ENCODE results near the gene DDX24. TPM values are rescaled to one million over a fixed set of nuclear protein-coding genes. Genes with fewer than 3 reads are reported as not detected.
A peak's percentile ranks its signal among the peaks of the same experiment; 100 is the strongest.

Gene DDX24
- total and polyA plus RNA-seq, 9 of the 15 experiments (the other 6 are each of a cell fraction or from before 2014, with no cell fraction given): 82.4 to 175 (median 122) TPM

GRCh38 chr14:94011795-94012194 lies 69.2 kb downstream of the DDX24 start:
- H3K4me3 ChIP-seq: no peak overlapping the region
- H3K4me2 ChIP-seq (ENCODE audit: insufficient read depth, low read length): no peak overlapping the region
- 15% methylated on average over 2 of the region's 2 CpGs for WGBS (ENCODE audit: insufficient coverage, low coverage, missing lambda C conversion rate)
- ATAC-seq (no peak), FAIRE-seq (no peak), DNase-seq (ENCODE audit: extremely low read depth in 1 of 4, low spot score in 3 of 4) (no peak)
- no peaks in the 10 kb centered on the region for H3K9me3 ChIP-seq (replicated peaks; ENCODE audit: control insufficient read depth, insufficient read depth, low read depth, low read length)
- no peak for TF ChIP-seq TAF15 (IDR thresholded peaks at IDR 0.05; ENCODE audit: low read depth, low read length)
- TF ChIP-seq NFIC (IDR thresholded peaks at IDR 0.05): peak; percentile 56
- peak; percentile 26 for TF ChIP-seq HNRNPK (IDR thresholded peaks at IDR 0.05; ENCODE audit: low read depth, low read length, poor library complexity, severe bottlenecking)
- H3K27ac ChIP-seq (ENCODE audit: extremely low read depth, low read depth, low read length): no peak overlapping the region
- no peak overlapping the region for H3K9ac ChIP-seq (ENCODE audit: insufficient read depth in 1 of 2, low read depth in 2 of 2, low read length in 2 of 2)
- no peaks in the 10 kb centered on the region for H3K79me2 ChIP-seq (ENCODE audit: control insufficient read depth, insufficient read depth, low read length)
- H3K4me1 ChIP-seq (replicated peaks in 1 of 2; ENCODE audit: control insufficient read depth in 2 of 2, insufficient read depth in 2 of 2, low read length in 2 of 2): no peaks in the 10 kb centered on the region
- no TSS peak for BruUV-seq (replicated peaks)
- no peaks in the 10 kb centered on the region for H3K36me3 ChIP-seq (ENCODE audit: control insufficient read depth, insufficient read depth, low read length)
- intact Hi-C loops (cut with micrococcal nuclease): no loop called here
- H4K20me1 ChIP-seq (replicated peaks; ENCODE audit: control insufficient read depth, insufficient read depth, low read length): no peaks in the 10 kb centered on the region; the same call in 1 of the 2 replicates
- peaks cover 2 to 8% of the 10 kb centered on the region in 2 experiments; a peak in 3 of 5 replicates for H3K27me3 ChIP-seq (ENCODE audit: control insufficient read depth in 2 of 2, insufficient read depth in 2 of 2, low read length in 2 of 2)
- no peaks in the 10 kb centered on the region for H3K9me1 ChIP-seq (ENCODE audit: control insufficient read depth, insufficient read depth, low read length)
- in situ Hi-C loops (cut with MboI): no loop called here
- H2AFZ ChIP-seq (ENCODE audit: low read depth, low read length): no peak overlapping the region
- CTCF ChIA-PET (ENCODE audit: low intra/inter-chr PET ratio): no interaction called here
- POLR2A ChIA-PET: interaction anchor here (0.9 kb wide), 1 partner anchor 11 kb away, joined by 5 read pairs; no protein-coding TSS in a partner anchor

- DNase-seq (ENCODE audit: extremely low read depth in 1 of 4, low spot score in 3 of 4): no peak
- no peaks in the 10 kb centered on the region for H3K36me3 ChIP-seq (ENCODE audit: control insufficient read depth, insufficient read depth, low read length)
- ATAC-seq: no peak
- intact Hi-C loops (cut with micrococcal nuclease) (no loop called here), in situ Hi-C loops (cut with MboI) (no loop called here)
- CTCF ChIA-PET (ENCODE audit: low intra/inter-chr PET ratio): no interaction called here
- no peak overlapping the region for H3K4me3 ChIP-seq
- H3K9me3 ChIP-seq (replicated peaks; ENCODE audit: control insufficient read depth, insufficient read depth, low read depth, low read length): no peaks in the 10 kb centered on the region
- H3K27me3 ChIP-seq (ENCODE audit: control insufficient read depth in 2 of 2, insufficient read depth in 2 of 2, low read length in 2 of 2): peaks cover 2 to 8% of the 10 kb centered on the region in 2 experiments; a peak in 3 of 5 replicates
- no peak for FAIRE-seq
- no TSS peak for BruUV-seq (replicated peaks)
- H3K4me1 ChIP-seq (replicated peaks in 1 of 2; ENCODE audit: control insufficient read depth in 2 of 2, insufficient read depth in 2 of 2, low read length in 2 of 2): no peaks in the 10 kb centered on the region
- WGBS (ENCODE audit: insufficient coverage, low coverage, missing lambda C conversion rate): 0% methylated on average over 5 of the region's 6 CpGs
- no peak overlapping the region for H3K4me2 ChIP-seq (ENCODE audit: insufficient read depth, low read length)
- no peaks in the 10 kb centered on the region; the same call in 1 of the 2 replicates for H4K20me1 ChIP-seq (replicated peaks; ENCODE audit: control insufficient read depth, insufficient read depth, low read length)
- no peak overlapping the region for H2AFZ ChIP-seq (ENCODE audit: low read depth, low read length)
- H3K9me1 ChIP-seq (ENCODE audit: control insufficient read depth, insufficient read depth, low read length): no peaks in the 10 kb centered on the region
- H3K9ac ChIP-seq (ENCODE audit: insufficient read depth in 1 of 2, low read depth in 2 of 2, low read length in 2 of 2): no peak overlapping the region
- no peak overlapping the region for H3K27ac ChIP-seq (ENCODE audit: extremely low read depth, low read depth, low read length)
- POLR2A ChIA-PET: no interaction called here
- H3K79me2 ChIP-seq (ENCODE audit: control insufficient read depth, insufficient read depth, low read length): no peaks in the 10 kb centered on the region
- TF ChIP-seq KAT2B (IDR thresholded peaks at IDR 0.05; ENCODE audit: low read depth, low read length) (no peak), CUX1 (CRISPR knock-in tag; IDR thresholded peaks at IDR 0.05) (no peak), NFE2 (IDR thresholded peaks at IDR 0.05; ENCODE audit: low read depth) (no peak), NR2C2 (CRISPR knock-in tag; IDR thresholded peaks at IDR 0.05) (no peak), NR2C2 (tag; IDR thresholded peaks at IDR 0.05) (no peak), PRMT5 (CRISPR knock-in tag; IDR thresholded peaks at IDR 0.05) (no peak), RCOR1 (IDR thresholded peaks at IDR 0.05; ENCODE audit: borderline replicate concordance in 1 of 2, low read depth in 2 of 2, low read length in 2 of 2) (no peak), FOXA3 (CRISPR knock-in tag; conservative IDR thresholded peaks at IDR 0.05 in 1 of 2, IDR thresholded peaks at IDR 0.05 in 1 of 2) (no peak), CSDE1 (IDR thresholded peaks at IDR 0.05) (no peak)
These were observed 70.4 kb downstream of the DDX24 start for GRCh38 chr14:94010625-94011024.
